ENCODE measurements around the gene MEGF11.

- TF ChIP-seq CTCF (IDR thresholded peaks at IDR 0.05): no peak
- no peak for TF ChIP-seq POLR2A (IDR thresholded peaks at IDR 0.05)
Observed at GRCh38 chr15:66103293-66103590, 150.3 kb downstream of the MEGF11 start.

Measured in breast epithelium (tissue), 3 donors.